Measurements from ENCODE around the gene DGKI. TPM values are rescaled to one million over a fixed set of nuclear protein-coding genes. Genes with fewer than 3 reads are reported as not detected.

The DGKI gene
- total RNA-seq, 2 experiments from 2014 or later: 0.46 TPM; not detected in 1

DNA sequence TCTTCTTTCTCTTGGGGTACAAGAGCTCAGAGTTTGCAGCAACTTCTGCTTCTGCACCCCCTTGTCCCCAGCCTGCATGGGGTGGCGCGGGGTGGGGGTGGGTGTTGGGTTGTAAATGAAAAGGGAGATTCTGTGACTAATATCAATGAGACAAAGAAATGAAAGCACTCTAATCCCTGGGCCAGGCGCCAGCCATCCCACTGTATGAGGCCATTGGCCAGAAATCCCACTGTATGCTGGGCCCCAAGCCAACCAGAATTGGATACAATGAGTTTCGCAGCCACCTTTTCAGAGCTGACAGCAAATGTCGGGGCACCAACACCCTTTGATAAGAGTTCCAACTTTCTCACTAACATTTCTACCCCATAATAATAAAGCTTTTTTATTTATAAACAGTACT is 492.4 kb downstream of the DGKI start:
- Histone ChIP-seq H3K9me3 (ENCODE audit: low read length) (peaks cover 4% of the 10 kb centered on the region; the same call in 1 of the 2 replicates), H3K79me2 (ENCODE audit: insufficient read depth, low read depth, low read length) (no peaks in the 10 kb centered on the region), H3K27ac (ENCODE audit: low read depth, low read length, poor library complexity, severe bottlenecking) (no peak overlapping the region), H4K20me1 (ENCODE audit: insufficient read depth, low read length) (no peaks in the 10 kb centered on the region), H3K36me3 (ENCODE audit: insufficient read depth, low read length) (no peaks in the 10 kb centered on the region), H3K4me3 (ENCODE audit: low read depth, low read length, poor library complexity, severe bottlenecking) (no peak overlapping the region), H3K4me1 (ENCODE audit: insufficient read depth, low read length, poor library complexity, severe bottlenecking) (no peaks in the 10 kb centered on the region), H2AFZ (ENCODE audit: low read length) (no peak overlapping the region), H3K9me2 (ENCODE audit: insufficient read depth, low read length) (no peaks in the 10 kb centered on the region), H3K4me2 (ENCODE audit: low read length) (no peak overlapping the region)
- no peak for DNase-seq (ENCODE audit: low spot score)
- POLR2A ChIA-PET: interaction anchor here (0.8 kb wide), 1 partner anchor 14 kb away, joined by 3 read pairs; no protein-coding TSS in a partner anchor
- no TSS peak for BruUV-seq (replicated peaks)
- TF ChIP-seq EZH2phosphoT487 (IDR thresholded peaks at IDR 0.05; ENCODE audit: borderline replicate concordance, low read depth, low read length): no peak
- CTCF ChIA-PET (ENCODE audit: unreplicated experiment): no interaction called here
- intact Hi-C loops (cut with micrococcal nuclease; ENCODE audit: unreplicated experiment): no loop called here

DNA sequence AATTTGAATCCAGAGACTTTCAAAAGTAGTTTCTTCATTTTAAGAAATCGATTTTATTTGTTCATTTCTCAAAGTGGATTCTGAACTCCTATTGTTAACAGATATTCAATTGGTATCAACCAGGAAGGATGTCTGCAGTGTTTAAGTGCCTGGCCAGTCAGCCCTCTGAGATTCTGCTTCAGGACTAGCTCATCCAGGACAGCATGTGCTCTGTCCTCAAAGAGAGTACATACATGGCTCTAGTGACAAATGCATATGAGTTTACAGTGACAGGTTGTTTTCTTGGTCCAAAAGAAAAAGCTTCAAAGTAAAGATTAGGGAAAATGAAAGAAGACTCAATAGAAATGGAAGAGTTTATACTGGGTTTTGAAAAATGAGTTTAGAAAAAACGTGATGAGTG is 494.8 kb downstream of the DGKI start:
- no peak overlapping the region for H3K27ac ChIP-seq (ENCODE audit: low read depth, low read length, poor library complexity, severe bottlenecking)
- no peak overlapping the region for H2AFZ ChIP-seq (ENCODE audit: low read length)
- ChIA-PET CTCF (ENCODE audit: unreplicated experiment) (no interaction called here), POLR2A (no interaction called here)
- H3K9me3 ChIP-seq (ENCODE audit: low read length): no peaks in the 10 kb centered on the region
- H3K4me3 ChIP-seq (ENCODE audit: low read depth, low read length, poor library complexity, severe bottlenecking): no peak overlapping the region
- H3K79me2 ChIP-seq (ENCODE audit: insufficient read depth, low read depth, low read length): no peaks in the 10 kb centered on the region
- no peaks in the 10 kb centered on the region for H3K36me3 ChIP-seq (ENCODE audit: insufficient read depth, low read length)
- no TSS peak for BruUV-seq (replicated peaks)
- no peak for DNase-seq (ENCODE audit: low spot score)
- no peaks in the 10 kb centered on the region for H3K9me2 ChIP-seq (ENCODE audit: insufficient read depth, low read length)
- H3K4me1 ChIP-seq (ENCODE audit: insufficient read depth, low read length, poor library complexity, severe bottlenecking): no peaks in the 10 kb centered on the region
- no peak for TF ChIP-seq EZH2phosphoT487 (IDR thresholded peaks at IDR 0.05; ENCODE audit: borderline replicate concordance, low read depth, low read length)
- TF ChIP-seq, protein P1, sequence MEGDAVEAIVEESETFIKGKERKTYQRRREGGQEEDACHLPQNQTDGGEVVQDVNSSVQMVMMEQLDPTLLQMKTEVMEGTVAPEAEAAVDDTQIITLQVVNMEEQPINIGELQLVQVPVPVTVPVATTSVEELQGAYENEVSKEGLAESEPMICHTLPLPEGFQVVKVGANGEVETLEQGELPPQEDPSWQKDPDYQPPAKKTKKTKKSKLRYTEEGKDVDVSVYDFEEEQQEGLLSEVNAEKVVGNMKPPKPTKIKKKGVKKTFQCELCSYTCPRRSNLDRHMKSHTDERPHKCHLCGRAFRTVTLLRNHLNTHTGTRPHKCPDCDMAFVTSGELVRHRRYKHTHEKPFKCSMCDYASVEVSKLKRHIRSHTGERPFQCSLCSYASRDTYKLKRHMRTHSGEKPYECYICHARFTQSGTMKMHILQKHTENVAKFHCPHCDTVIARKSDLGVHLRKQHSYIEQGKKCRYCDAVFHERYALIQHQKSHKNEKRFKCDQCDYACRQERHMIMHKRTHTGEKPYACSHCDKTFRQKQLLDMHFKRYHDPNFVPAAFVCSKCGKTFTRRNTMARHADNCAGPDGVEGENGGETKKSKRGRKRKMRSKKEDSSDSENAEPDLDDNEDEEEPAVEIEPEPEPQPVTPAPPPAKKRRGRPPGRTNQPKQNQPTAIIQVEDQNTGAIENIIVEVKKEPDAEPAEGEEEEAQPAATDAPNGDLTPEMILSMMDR (conservative IDR thresholded peaks at IDR 0.05; ENCODE audit: low read length): no peak
- no peak overlapping the region for H3K4me2 ChIP-seq (ENCODE audit: low read length)
- intact Hi-C loops (cut with micrococcal nuclease; ENCODE audit: unreplicated experiment): no loop called here
- no peaks in the 10 kb centered on the region for H4K20me1 ChIP-seq (ENCODE audit: insufficient read depth, low read length)

GRCh38 chr7:137345799-137346449 is 500.9 kb downstream of the DGKI start:
- H3K36me3 ChIP-seq (ENCODE audit: insufficient read depth, low read length): no peaks in the 10 kb centered on the region
- H3K4me3 ChIP-seq (ENCODE audit: low read depth, low read length, poor library complexity, severe bottlenecking): no peak overlapping the region
- ChIA-PET POLR2A (no interaction called here), CTCF (ENCODE audit: unreplicated experiment) (no interaction called here)
- DNase-seq (ENCODE audit: low spot score): no peak
- no peaks in the 10 kb centered on the region for H3K79me2 ChIP-seq (ENCODE audit: insufficient read depth, low read depth, low read length)
- H3K4me1 ChIP-seq (ENCODE audit: insufficient read depth, low read length, poor library complexity, severe bottlenecking): no peaks in the 10 kb centered on the region
- H3K4me2 ChIP-seq (ENCODE audit: low read length): no peak overlapping the region
- no peaks in the 10 kb centered on the region for H3K9me3 ChIP-seq (ENCODE audit: low read length)
- H2AFZ ChIP-seq (ENCODE audit: low read length): no peak overlapping the region
- no peaks in the 10 kb centered on the region for H4K20me1 ChIP-seq (ENCODE audit: insufficient read depth, low read length)
- TF ChIP-seq, protein P1 (conservative IDR thresholded peaks at IDR 0.05; ENCODE audit: low read length): no peak
- no peak for TF ChIP-seq EZH2phosphoT487 (IDR thresholded peaks at IDR 0.05; ENCODE audit: borderline replicate concordance, low read depth, low read length)
- H3K27ac ChIP-seq (ENCODE audit: low read depth, low read length, poor library complexity, severe bottlenecking): no peak overlapping the region
- BruUV-seq (replicated peaks): no TSS peak
- H3K9me2 ChIP-seq (ENCODE audit: insufficient read depth, low read length): no peaks in the 10 kb centered on the region
- intact Hi-C loops (cut with micrococcal nuclease; ENCODE audit: unreplicated experiment): no loop called here
